Sigmoid colon (tissue), 7 donors: ENCODE data around the gene FAM53A. TPM values are rescaled to one million over a fixed set of nuclear protein-coding genes. Genes with fewer than 3 reads are reported as not detected.

Experiments used
- DNase-seq: peaks from one replicate; pipeline ENCODE4 v3.0.0-alpha.2; 2019
- H3K27ac ChIP-seq, 4 donors: fragments of 200-600 bp; sonication (generic); one replicate each; pipeline ENCODE4 v1.5.1; 2016 to 2019; ENCODE audit warnings: mild to moderate bottlenecking in 1 of 4
- H3K27me3 ChIP-seq, 3 donors: fragments of 200-600 bp; sonication (generic); one replicate each; pipeline ENCODE4 v1.5.1; 2019; ENCODE audit warnings: mild to moderate bottlenecking in 1 of 3
- H3K36me3 ChIP-seq, 4 donors: fragments of 200-600 bp; sonication (generic); one replicate each; pipeline ENCODE4 v1.5.1; 2016 to 2019
- H3K4me1 ChIP-seq, 4 donors: fragments of 200-600 bp; sonication (generic); one replicate each; pipeline ENCODE4 v1.5.1; 2017 to 2019
- H3K4me3 ChIP-seq, 4 donors: fragments of 200-600 bp; sonication (generic); one replicate each; pipeline ENCODE4 v1.5.1; 2017 to 2019; ENCODE audit warnings: mild to moderate bottlenecking in 2 of 4, moderate library complexity in 1 of 4
- H3K9me3 ChIP-seq, 4 donors: fragments of 200-600 bp in 3 of 4; sonication (generic) in 3 of 4; one replicate each; pipeline versions ENCODE4 v1.5.1 to v1.6.1; 2013 to 2019
- EP300 ChIP-seq, 4 donors: sonication (generic); formaldehyde crosslinking; IDR thresholded peaks; one replicate each; pipeline ENCODE4 v1.6.1; 2017; ENCODE audit warnings: antibody characterized with exemption in 4 of 4
- POLR2A ChIP-seq, 2 donors: fragments of 450-650 bp; IDR thresholded peaks; one replicate each; pipeline ENCODE4 v1.6.1; 2016; ENCODE audit warnings: antibody characterized with exemption in 2 of 2, mild to moderate bottlenecking in 2 of 2, moderate library complexity in 2 of 2
- POLR2AphosphoS5 ChIP-seq, 4 donors: sonication (generic); formaldehyde crosslinking; IDR thresholded peaks; one replicate each; pipeline ENCODE4 v1.6.1; 2017; ENCODE audit warnings: antibody characterized with exemption in 4 of 4
- WGBS, 2 donors: extraction: QIAGEN DNeasy Blood & Tissue Kit; methylation state at CpG; one replicate each; pipeline ENCODE4 v1.1.7; 2013; 5-methylcytosine and 5-hydroxymethylcytosine counted together
- intact Hi-C: fragments of 100-400 bp; cut with DNase I; formaldehyde crosslinking; loops from one replicate; pipeline ENCODE4 v1.15.1; 2023
- polyA plus RNA-seq, 3 donors: library from polyadenylated mRNA; stranded (reverse); fragments of 200-250 nt; gene quantifications; one replicate each; pipeline ENCODE4 v1.2.3, GENCODE V29; 2013
- total RNA-seq, 4 donors: library from RNA; depleted of rRNA; stranded (reverse); fragments of >200 nt; gene quantifications; one replicate each; pipeline ENCODE4 v1.1.0, GENCODE V29; 2016
- TF ChIP-seq, protein P1 (sequence below), 4 experiments: fragments of 450-650 bp in 3 of 4; fragments of 200-600 bp in 1 of 4; IDR thresholded peaks; one replicate each; pipeline ENCODE4 v1.5.1; 2016 to 2019; ENCODE audit warnings: antibody characterized with exemption in 4 of 4, mild to moderate bottlenecking in 3 of 4, moderate library complexity in 2 of 4
- donor health status: healthy with polysubstance abuse.
- donor health status: Bipolar disorder and iron deficiency.
- donor health status: healthy.

FAM53A gene
- total and polyA plus RNA-seq, 7 donors = 0.23 to 4.1 (median 1.4) TPM

DNA sequence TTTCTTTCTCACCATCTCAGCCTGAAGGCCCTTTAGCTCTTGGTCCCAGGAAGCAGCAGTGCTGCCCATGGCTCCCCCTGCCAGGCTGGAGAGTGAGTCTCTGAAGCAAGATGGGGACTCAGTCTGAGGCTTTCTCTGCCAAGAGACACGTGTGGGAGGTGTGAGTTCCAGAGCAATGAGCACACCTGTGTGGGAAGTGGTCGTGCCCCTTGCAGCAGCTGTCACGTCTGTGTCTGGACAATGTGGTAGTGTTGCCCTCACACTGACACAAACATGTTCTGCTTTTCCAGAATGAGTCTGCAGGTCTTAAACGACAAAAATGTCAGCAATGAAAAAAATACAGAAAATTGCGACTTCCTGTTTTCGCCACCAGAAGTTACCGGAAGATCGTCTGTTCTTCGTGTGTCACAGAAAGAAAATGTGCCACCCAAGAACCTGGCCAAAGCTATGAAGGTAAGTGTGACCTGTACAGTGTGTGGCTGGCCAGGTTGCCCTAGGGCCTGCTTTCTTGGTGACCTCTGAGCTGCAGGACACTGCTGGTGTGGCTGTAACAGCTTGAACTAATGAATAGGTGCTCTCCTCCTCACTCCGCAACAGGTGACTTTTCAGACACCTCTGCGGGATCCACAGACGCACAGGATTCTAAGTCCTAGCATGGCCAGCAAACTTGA, 39.2 kb upstream of the FAM53A start:
- H3K9me3 ChIP-seq = no peaks in the 10 kb centered on the region
- H3K4me3 ChIP-seq = peak overlapping the region in 1 of 4 donors; percentile 5
- peaks cover 0 to 45% (median 31%) of the 10 kb centered on the region in 4 donors for H3K4me1 ChIP-seq
- no peaks in the 10 kb centered on the region for H3K27me3 ChIP-seq
- 51 to 77% methylated on average over 12 of the region's 12 CpGs for WGBS, 2 donors
- DNase-seq = no peak
- H3K27ac ChIP-seq = peak overlapping the region in 3 of 4 donors; percentile 23 to 60 (median 24)
- TF ChIP-seq EP300 (IDR thresholded peaks at IDR 0.05) (no peak), POLR2A (IDR thresholded peaks at IDR 0.05) (no peak), POLR2AphosphoS5 (IDR thresholded peaks at IDR 0.05) (peak in 1 of 4 donors; percentile 13)
- TF ChIP-seq, protein P1, sequence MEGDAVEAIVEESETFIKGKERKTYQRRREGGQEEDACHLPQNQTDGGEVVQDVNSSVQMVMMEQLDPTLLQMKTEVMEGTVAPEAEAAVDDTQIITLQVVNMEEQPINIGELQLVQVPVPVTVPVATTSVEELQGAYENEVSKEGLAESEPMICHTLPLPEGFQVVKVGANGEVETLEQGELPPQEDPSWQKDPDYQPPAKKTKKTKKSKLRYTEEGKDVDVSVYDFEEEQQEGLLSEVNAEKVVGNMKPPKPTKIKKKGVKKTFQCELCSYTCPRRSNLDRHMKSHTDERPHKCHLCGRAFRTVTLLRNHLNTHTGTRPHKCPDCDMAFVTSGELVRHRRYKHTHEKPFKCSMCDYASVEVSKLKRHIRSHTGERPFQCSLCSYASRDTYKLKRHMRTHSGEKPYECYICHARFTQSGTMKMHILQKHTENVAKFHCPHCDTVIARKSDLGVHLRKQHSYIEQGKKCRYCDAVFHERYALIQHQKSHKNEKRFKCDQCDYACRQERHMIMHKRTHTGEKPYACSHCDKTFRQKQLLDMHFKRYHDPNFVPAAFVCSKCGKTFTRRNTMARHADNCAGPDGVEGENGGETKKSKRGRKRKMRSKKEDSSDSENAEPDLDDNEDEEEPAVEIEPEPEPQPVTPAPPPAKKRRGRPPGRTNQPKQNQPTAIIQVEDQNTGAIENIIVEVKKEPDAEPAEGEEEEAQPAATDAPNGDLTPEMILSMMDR (IDR thresholded peaks at IDR 0.05) = no peak
- peaks cover 0 to 28% (median under 1%) of the 10 kb centered on the region in 4 donors for H3K36me3 ChIP-seq
- intact Hi-C loops = loop anchor here (10.0 kb wide), 1 partner anchor 78 kb away; no protein-coding TSS in a partner anchor

DNA sequence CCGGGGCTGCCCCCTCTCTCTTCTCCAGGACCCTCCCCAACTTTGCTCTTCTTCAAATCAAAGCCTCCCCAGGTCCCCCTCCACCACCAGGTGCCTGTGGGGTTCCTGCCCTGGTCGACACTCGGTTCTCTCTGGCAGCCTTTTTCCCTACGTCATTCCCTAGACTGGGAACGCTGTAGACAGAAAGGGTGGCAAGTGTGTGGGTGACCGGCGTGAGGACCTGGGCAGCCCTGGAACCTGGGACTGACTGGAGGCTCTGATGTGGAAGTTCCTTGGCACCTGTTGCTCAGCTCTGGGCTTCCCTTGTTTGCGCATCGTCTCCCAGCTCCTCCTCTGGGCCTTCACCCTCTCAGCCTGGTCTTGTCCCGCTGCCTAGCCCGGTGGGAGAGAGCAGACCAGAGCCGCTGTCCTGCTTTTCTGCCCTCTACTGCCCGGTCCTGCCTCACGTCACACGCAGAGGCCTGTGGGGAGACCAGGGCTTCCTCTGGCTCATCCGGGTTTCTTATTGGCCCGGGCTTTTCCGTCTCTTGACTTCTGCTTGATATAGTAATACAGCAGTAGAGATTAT, 38.5 kb upstream of the FAM53A start:
- Histone ChIP-seq H3K4me3 (no peak overlapping the region), H3K27ac (peak overlapping the region in 3 of 4 donors; percentile 23 to 60 (median 24)), H3K4me1 (peaks cover 0 to 52% (median 35%) of the 10 kb centered on the region in 4 donors), H3K27me3 (no peaks in the 10 kb centered on the region), H3K36me3 (peaks cover 1 to 28% (median 4%) of the 10 kb centered on the region in 4 donors), H3K9me3 (no peaks in the 10 kb centered on the region)
- intact Hi-C loops = loop anchor here (10.0 kb wide), 1 partner anchor 78 kb away; no protein-coding TSS in a partner anchor
- WGBS, 2 donors = 47 to 67% methylated on average over 18 of the region's 18 CpGs
- TF ChIP-seq POLR2AphosphoS5 (IDR thresholded peaks at IDR 0.05) = no peak
- TF ChIP-seq, protein P1 (IDR thresholded peaks at IDR 0.05) = no peak
- no peak for DNase-seq

DNA sequence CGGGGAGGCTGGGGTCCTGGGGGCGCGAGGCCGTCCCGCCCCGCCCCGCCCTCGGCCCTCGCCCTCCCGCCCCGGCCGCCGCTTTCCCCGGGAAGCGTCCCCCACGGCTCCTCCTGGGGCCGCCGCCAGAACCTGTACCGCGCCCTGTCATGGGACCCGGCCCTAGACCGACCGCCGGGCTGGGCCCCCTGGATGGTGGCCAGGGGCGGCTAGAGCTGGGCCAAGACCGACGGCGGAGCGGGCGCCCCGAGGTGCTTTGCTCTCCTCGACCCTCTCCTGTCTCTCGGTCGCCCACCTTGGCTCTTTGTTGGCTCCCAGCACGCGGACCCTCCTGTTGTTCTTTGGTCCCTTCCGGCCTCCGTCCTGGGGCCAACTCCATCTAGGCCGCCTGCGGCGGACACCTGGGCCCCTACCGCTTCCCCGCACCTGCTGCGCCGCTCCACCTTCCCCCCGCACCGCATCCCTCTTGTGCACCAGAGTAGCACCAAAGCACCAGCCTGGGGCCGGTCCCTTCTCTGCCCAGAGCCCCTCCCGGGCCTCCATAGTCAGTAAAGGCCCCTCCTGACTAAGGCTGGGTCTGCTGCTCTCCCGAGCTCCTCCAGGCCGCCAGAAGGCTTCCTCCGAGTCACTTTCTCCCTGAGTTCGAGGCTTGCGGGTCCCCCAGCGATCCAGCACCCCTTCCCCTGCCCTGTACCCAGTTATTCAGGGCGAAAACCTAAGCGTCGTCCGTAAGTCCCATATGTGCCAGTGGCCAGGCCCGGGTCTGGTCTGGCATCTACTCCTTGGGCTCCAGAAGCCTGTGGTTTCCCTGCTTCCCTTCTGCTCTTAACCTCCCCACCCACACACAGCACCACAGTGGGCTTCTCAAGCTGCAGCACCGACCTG, 37.8 kb upstream of the FAM53A start:
- no peaks in the 10 kb centered on the region for H3K27me3 ChIP-seq
- no peak for DNase-seq
- H3K36me3 ChIP-seq = peaks cover 5 to 34% (median 9%) of the 10 kb centered on the region in 4 donors
- WGBS, 2 donors = 3 to 4% methylated on average over 61 of the region's 61 CpGs
- intact Hi-C loops = loop anchor here (1.0 to 10.0 kb wide), 2 partner anchors 10 to 77 kb away; partner anchors contain the start of gene SLBP
- no peak for TF ChIP-seq POLR2AphosphoS5 (IDR thresholded peaks at IDR 0.05)
- no peaks in the 10 kb centered on the region for H3K9me3 ChIP-seq
- H3K4me3 ChIP-seq = peak overlapping the region; percentile 60 to 78 (median 67)
- peak overlapping the region in 3 of 4 donors; percentile 90 to 96 (median 94) for H3K27ac ChIP-seq
- peaks cover 0 to 52% (median 35%) of the 10 kb centered on the region in 4 donors for H3K4me1 ChIP-seq

DNA sequence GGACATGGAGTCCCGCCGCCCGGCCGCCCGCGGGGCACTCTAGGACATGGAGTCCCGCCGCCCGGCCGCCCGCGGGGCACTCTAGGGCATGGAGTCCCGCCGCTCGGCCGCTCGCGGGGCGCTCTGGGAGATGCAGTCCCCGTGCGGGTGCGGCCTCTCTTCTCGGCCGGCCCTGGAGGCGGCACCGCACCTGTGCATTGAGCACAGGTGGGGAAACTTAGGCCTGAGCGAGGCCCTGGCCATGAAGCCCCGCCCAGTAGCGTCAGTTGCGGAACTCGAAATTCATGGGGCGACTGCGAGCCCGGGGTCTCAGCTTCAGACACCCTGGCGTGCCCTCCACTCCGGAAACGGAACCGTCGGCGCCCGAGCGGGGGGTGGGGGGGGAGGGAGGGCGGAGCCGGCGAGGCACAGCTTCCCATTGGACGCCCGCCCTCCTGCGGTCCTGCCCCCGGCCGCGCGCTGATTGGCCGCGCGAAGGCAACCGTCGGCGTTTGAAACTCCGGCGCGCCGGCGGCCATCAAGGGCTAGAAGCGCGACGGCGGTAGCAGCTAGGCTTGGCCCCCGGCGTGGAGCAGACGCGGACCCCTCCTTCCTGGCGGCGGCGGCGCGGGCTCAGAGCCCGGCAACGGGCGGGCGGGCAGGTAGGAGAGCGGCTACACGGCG, 37.0 kb upstream of the FAM53A start, which contains the start of the genes TACC3 and TMEM129:
TACC3 (plus strand) TSS at position 519 of the 663 bp plus-strand sequence. CDS start 1,901 bp downstream, outside the sequence.
TMEM129 (minus strand) TSS at position 321 of the 663 bp plus-strand sequence. CDS start 486 bp downstream, outside the sequence.
- TF ChIP-seq EP300 (IDR thresholded peaks at IDR 0.05) = peak in 1 of 4 donors; percentile 18
- peak in 1 of 2 donors; percentile 36 for TF ChIP-seq POLR2A (IDR thresholded peaks at IDR 0.05)
- TF ChIP-seq, protein P1 (IDR thresholded peaks at IDR 0.05) = no peak
- peak; percentile 58 to 84 (median 74) for TF ChIP-seq POLR2AphosphoS5 (IDR thresholded peaks at IDR 0.05)
- DNase-seq = peak; percentile 96
- Histone ChIP-seq H3K9me3 (no peaks in the 10 kb centered on the region), H3K4me3 (peak within 1 kb of the TSS; percentile 60 to 78 (median 67)), H3K36me3 (peaks cover 5 to 37% (median 10%) of the 10 kb centered on the region in 4 donors), H3K4me1 (peaks cover 0 to 46% (median 35%) of the 10 kb centered on the region in 4 donors), H3K27ac (peak within 1 kb of the TSS; percentile 90 to 96 (median 94)), H3K27me3 (no peaks in the 10 kb centered on the region)
- intact Hi-C loops = loop anchor here (1.0 to 10.0 kb wide), 2 partner anchors 9 to 76 kb away; partner anchors contain the start of gene SLBP
- WGBS, 2 donors = 0 to 1% methylated on average over 83 of the region's 83 CpGs
